IMR-90 (cell line): Measurements from ENCODE around the gene PPP1R10. TPM values are rescaled to one million over a fixed set of nuclear protein-coding genes. Genes with fewer than 3 reads are reported as not detected.

Experiments
- ATAC-seq: fragments of 200-7000 bp; cut with Tn5 transposase; 2 replicates; pipeline ENCODE4 v1.9.1; 2020; ENCODE audit warnings: low read depth, mild to moderate bottlenecking, moderate library complexity
- BruUV-seq: library from RNA; stranded (reverse); fragments of 400-500 nt; replicated peaks from 2 replicates; lab custom pipeline; 2021; lab: Mats Ljungman, UMichigan
- CTCF ChIA-PET: fragments of 300-600 bp; formaldehyde crosslinking; extraction: SDS; loops from one replicate; lab custom pipeline; 2021; ENCODE audit warnings: antibody characterized with exemption; lab: Yijun Ruan, JAX
- POLR2A ChIA-PET: fragments of 300-600 bp; sonication (Branson Sonifier 250); formaldehyde crosslinking; loops from one replicate; lab custom pipeline; 2022; ENCODE audit warnings: antibody characterized with exemption; ENCODE audit not compliant: unreplicated experiment; lab: Charles Lee
- DNase-seq: peaks from one replicate; pipeline ENCODE4 v3.0.0; 2013
- H2AFZ ChIP-seq: replicated peaks from 2 replicates; pipeline ENCODE3; 2013; ENCODE audit warnings: low read length, mild to moderate bottlenecking; ENCODE audit not compliant: poor library complexity
- H2AK5ac ChIP-seq: 2 replicates; pipeline ENCODE4 v1.6.1; 2013; ENCODE audit warnings: low read depth, low read length, inconsistent platforms
- H2AK9ac ChIP-seq: replicated peaks from 2 replicates; pipeline ENCODE3; 2013; ENCODE audit warnings: mild to moderate bottlenecking, low read depth, low read length, moderate library complexity; ENCODE audit not compliant: poor library complexity
- H2BK120ac ChIP-seq: 2 replicates; pipeline ENCODE4 v1.6.1; 2013; ENCODE audit warnings: low read depth, low read length, inconsistent platforms
- H2BK15ac ChIP-seq: 3 replicates; pipeline ENCODE4 v1.6.1; 2013; ENCODE audit warnings: low read depth, low read length, inconsistent platforms
- H2BK20ac ChIP-seq: 2 replicates; pipeline ENCODE4 v1.6.1; 2013; ENCODE audit warnings: low read depth, mild to moderate bottlenecking, inconsistent platforms, low read length, moderate library complexity
- H2BK5ac ChIP-seq: 2 replicates; pipeline ENCODE4 v1.6.1; 2013; ENCODE audit warnings: mild to moderate bottlenecking, low read depth, low read length, inconsistent platforms; ENCODE audit not compliant: poor library complexity, severe bottlenecking
- H3K14ac ChIP-seq: replicated peaks from 2 replicates; pipeline ENCODE4 v1.6.1; 2013; ENCODE audit warnings: low read depth, low read length, inconsistent platforms
- H3K18ac ChIP-seq: 2 replicates; pipeline ENCODE4 v1.6.1; 2013; ENCODE audit warnings: low read depth, low read length, control low read depth
- H3K23ac ChIP-seq: 2 replicates; pipeline ENCODE4 v1.6.1; 2013; ENCODE audit warnings: low read depth, low read length, inconsistent platforms
- H3K27ac ChIP-seq: 2 replicates; pipeline ENCODE4 v1.5.1; 2013; ENCODE audit warnings: mild to moderate bottlenecking, control low read depth, low read length; ENCODE audit not compliant: insufficient read depth
- H3K27me3 ChIP-seq: 2 replicates; pipeline ENCODE4 v1.6.1; 2013; ENCODE audit warnings: low read length; ENCODE audit not compliant: control insufficient read depth, insufficient read depth
- H3K36me3 ChIP-seq: 2 replicates; pipeline ENCODE4 v1.6.1; 2013; ENCODE audit warnings: low read length, mixed read lengths; ENCODE audit not compliant: control insufficient read depth, insufficient read depth
- H3K4ac ChIP-seq: 2 replicates; pipeline ENCODE4 v1.6.1; 2013; ENCODE audit warnings: low read depth, low read length, inconsistent platforms
- H3K4me1 ChIP-seq: 2 replicates; pipeline ENCODE4 v1.6.1; 2013; ENCODE audit warnings: low read length, mixed read lengths; ENCODE audit not compliant: control insufficient read depth, insufficient read depth
- H3K4me2 ChIP-seq: 2 replicates; pipeline ENCODE4 v1.6.1; 2013; ENCODE audit warnings: low read depth, mild to moderate bottlenecking, control low read depth, low read length, moderate library complexity
- H3K4me3 ChIP-seq: 2 replicates; pipeline ENCODE4 v1.5.1; 2013; ENCODE audit warnings: low read depth, mild to moderate bottlenecking, control low read depth, low read length, moderate library complexity; ENCODE audit not compliant: insufficient read depth
- H3K56ac ChIP-seq: 2 replicates; pipeline ENCODE4 v1.6.1; 2013; ENCODE audit warnings: low read length, inconsistent platforms; ENCODE audit not compliant: insufficient read depth; ENCODE audit errors: extremely low read depth
- H3K79me1 ChIP-seq, 2 experiments: 2 replicates each; pipeline ENCODE4 v1.6.1; 2013; ENCODE audit warnings: low read length in 2 of 2, inconsistent platforms in 1 of 2, low read depth in 1 of 2
- H3K9ac ChIP-seq: 2 replicates; pipeline ENCODE4 v1.6.1; 2013; ENCODE audit warnings: low read depth, low read length, control low read depth
- H3K9me1 ChIP-seq: 2 replicates; pipeline ENCODE4 v1.6.1; 2013; ENCODE audit warnings: low read length, inconsistent platforms; ENCODE audit not compliant: insufficient read depth
- H3K9me3 ChIP-seq: 2 replicates; pipeline ENCODE4 v1.6.1; 2013; ENCODE audit warnings: low read length; ENCODE audit not compliant: control insufficient read depth, insufficient read depth
- H4K20me1 ChIP-seq: 2 replicates; pipeline ENCODE4 v1.6.1; 2013; ENCODE audit warnings: low read length, inconsistent platforms; ENCODE audit not compliant: insufficient read depth
- H4K5ac ChIP-seq: 2 replicates; pipeline ENCODE4 v1.6.1; 2013; ENCODE audit warnings: mild to moderate bottlenecking, low read depth, low read length, control low read depth
- H4K8ac ChIP-seq, 2 experiments: 2 replicates each; pipeline ENCODE4 v1.6.1; 2013; ENCODE audit warnings: low read depth in 2 of 2, low read length in 2 of 2, control low read depth in 1 of 2, inconsistent platforms in 1 of 2
- H4K91ac ChIP-seq: 2 replicates; pipeline ENCODE4 v1.6.1; 2013; ENCODE audit warnings: low read depth, low read length, inconsistent platforms; ENCODE audit not compliant: insufficient read depth
- CEBPB ChIP-seq: IDR thresholded peaks from 2 replicates; pipeline ENCODE4 v1.6.1; 2012; ENCODE audit warnings: low read depth, low read length, improper control_type of control experiment
- MXI1 ChIP-seq: IDR thresholded peaks from 2 replicates; pipeline ENCODE4 v1.6.1; 2012; ENCODE audit warnings: low read depth, mild to moderate bottlenecking, low read length, moderate library complexity, borderline replicate concordance
- SMC3 ChIP-seq: fragments of 150-350 bp; IDR thresholded peaks from 2 replicates; pipeline ENCODE4 v1.6.1; 2016; ENCODE audit warnings: low read depth, mild to moderate bottlenecking, antibody characterized with exemption, low read length, moderate library complexity
- WGBS, 2 experiments: methylation state at CpG; one replicate each; pipeline versions ENCODE4 v1.1.5 to v1.1.7; 2013; ENCODE audit warnings: missing lambda C conversion rate in 2 of 2; ENCODE audit not compliant: insufficient read length in 1 of 2; ENCODE audit errors: extremely low coverage in 2 of 2; 5-methylcytosine and 5-hydroxymethylcytosine counted together
- dilution Hi-C: fragments of 300-500 bp; cut with HindIII; formaldehyde crosslinking; loops from one replicate; pipeline ENCODE4 v1.14.3; 2018; ENCODE audit warnings: low sequenced_read_pairs; ENCODE audit not compliant: unreplicated experiment
- in situ Hi-C: fragments of 300-500 bp; cut with MboI; formaldehyde crosslinking; loops from 3 replicates; pipeline ENCODE4 v1.14.3; 2019; ENCODE audit warnings: low sequenced_read_pairs, inconsistent platforms, mixed read lengths
- intact Hi-C: fragments of 100-400 bp; cut with micrococcal nuclease; formaldehyde crosslinking; loops from 2 replicates; pipeline ENCODE4 v1.10.0; 2022
- polyA plus RNA-seq, 3 experiments: library from polyadenylated mRNA; depleted of rRNA; stranded (reverse); fragments of >200 nt; gene quantifications; 2 replicates each; pipeline ENCODE4 v1.2.3, GENCODE V29; 2012; ENCODE audit warnings: low replicate concordance in 1 of 3
- total RNA-seq: library from RNA; depleted of rRNA; stranded (reverse); fragments of >200 nt; gene quantifications from 2 replicates; pipeline ENCODE4 v1.2.3, GENCODE V29; 2012
- TF ChIP-seq, protein P1 (sequence below): fragments of 150-350 bp; IDR thresholded peaks from 2 replicates; pipeline ENCODE4 v1.6.1; 2017; ENCODE audit warnings: mild to moderate bottlenecking, antibody characterized with exemption, low read length, low read depth

Gene PPP1R10
- total and polyA plus RNA-seq, 2 of the 4 experiments (the other 2 are of a cell fraction): 18.8 to 21.2 TPM

DNA sequence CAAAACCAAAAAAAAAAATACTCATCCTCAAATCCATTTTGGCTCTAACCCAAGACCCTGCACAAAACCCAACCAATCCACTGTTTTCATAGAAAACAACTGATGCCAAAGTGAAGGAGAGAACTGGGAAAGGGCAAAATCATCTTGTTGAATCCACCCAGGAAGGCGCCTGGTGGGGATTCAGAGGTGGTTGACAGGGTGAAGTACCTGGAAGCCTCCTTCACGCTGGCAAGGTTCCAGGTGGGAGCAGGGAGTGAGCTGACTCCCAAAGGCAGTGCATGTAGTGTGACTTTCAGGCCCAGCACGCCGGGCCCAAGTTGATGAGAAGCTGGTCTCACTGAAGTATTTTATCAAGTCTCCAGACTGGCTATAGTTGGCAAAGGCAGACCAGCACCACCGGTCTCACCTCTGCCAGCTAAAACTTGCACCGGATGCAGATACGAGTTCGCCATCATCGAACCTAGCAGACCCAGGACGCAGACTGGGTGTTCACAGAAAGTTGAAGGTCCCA lies 16.5 kb downstream of the PPP1R10 start:
- Histone ChIP-seq H2AK5ac (no peak overlapping the region), H2BK5ac (no peak overlapping the region), H3K14ac (no peak overlapping the region), H3K36me3 (peaks cover 53% of the 10 kb centered on the region), H4K8ac (no peak overlapping the region), H3K23ac (no peak overlapping the region; the same call in 1 of the 2 replicates), H3K4me1 (no peaks in the 10 kb centered on the region), H3K56ac (no peak overlapping the region), H3K9me1 (0 out of 2 replicates have a peak, but pooled peaks cover 5% of the 10 kb centered on the region), H2BK120ac (no peak overlapping the region), H3K27me3 (no peaks in the 10 kb centered on the region), H3K4ac (no peak overlapping the region), H4K91ac (no peak overlapping the region), H2BK20ac (no peak overlapping the region), H3K9me3 (no peaks in the 10 kb centered on the region), H3K9ac (no peak overlapping the region), H3K4me2 (no peak overlapping the region), H2AFZ (no peak overlapping the region), H3K18ac (no peak overlapping the region), H4K5ac (no peak overlapping the region), H3K79me1 (peaks cover 5 to 37% of the 10 kb centered on the region in 2 experiments; a peak in 2 of 4 replicates), H4K20me1 (peaks cover 48% of the 10 kb centered on the region), H3K27ac (no peak overlapping the region), H2AK9ac (peak overlapping the region; percentile 69), H3K4me3 (no peak overlapping the region), H2BK15ac (no peak overlapping the region)
- TF ChIP-seq CEBPB (no peak), MXI1 (no peak), SMC3 (no peak)
- TF ChIP-seq, protein P1, sequence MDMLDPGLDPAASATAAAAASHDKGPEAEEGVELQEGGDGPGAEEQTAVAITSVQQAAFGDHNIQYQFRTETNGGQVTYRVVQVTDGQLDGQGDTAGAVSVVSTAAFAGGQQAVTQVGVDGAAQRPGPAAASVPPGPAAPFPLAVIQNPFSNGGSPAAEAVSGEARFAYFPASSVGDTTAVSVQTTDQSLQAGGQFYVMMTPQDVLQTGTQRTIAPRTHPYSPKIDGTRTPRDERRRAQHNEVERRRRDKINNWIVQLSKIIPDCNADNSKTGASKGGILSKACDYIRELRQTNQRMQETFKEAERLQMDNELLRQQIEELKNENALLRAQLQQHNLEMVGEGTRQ: no peak
- dilution Hi-C loops (no loop called here), in situ Hi-C loops (no loop called here), intact Hi-C loops (no loop called here)
- POLR2A ChIA-PET: interaction anchor here (2.2 to 2.9 kb wide), 2 partner anchors 13 to 15 kb away, joined by 8 to 14 read pairs; no protein-coding TSS in a partner anchor
- 54% methylated on average over 5 of the region's 10 CpGs; no CpG with 5 or more reads in 1 of the 2 experiments for WGBS, 2 experiments
- DNase-seq (no peak), ATAC-seq (no peak)
- BruUV-seq: TSS peak; percentile 52
- CTCF ChIA-PET: interaction anchor here (0.6 to 1.4 kb wide), 4 partner anchors 10 to 498 kb away, joined by 3 to 8 read pairs (median 4); no protein-coding TSS in a partner anchor
